GM12873 (cell line): ENCODE measurements around the gene SPESP1.

Experiments used
- CTCF ChIP-seq: IDR thresholded peaks from 2 replicates; pipeline ENCODE4 v1.5.1; 2012; ENCODE audit warnings: low read depth, mild to moderate bottlenecking, moderate library complexity, low read length, control low read depth; ENCODE audit not compliant: insufficient read depth; ENCODE audit errors: missing control alignments

SPESP1 gene

GRCh38 chr15:68930268-68931022 lies at the start of gene SPESP1:
Gene SPESP1, plus strand, starts transcription at chr15:68930525. Its CDS starts 129 bp downstream, at chr15:68930654.
- no peak for TF ChIP-seq CTCF

- no peak for TF ChIP-seq CTCF
These were observed 45.3 kb upstream of the SPESP1 start for GRCh38 chr15:68885070-68885469.

GRCh38 chr15:68887120-68887519 lies 43.2 kb upstream of the SPESP1 start:
- no peak for TF ChIP-seq CTCF

- TF ChIP-seq CTCF: no peak
These were observed 42.5 kb upstream of the SPESP1 start for GRCh38 chr15:68887819-68888218.

GRCh38 chr15:68888419-68888818 lies 41.9 kb upstream of the SPESP1 start:
- TF ChIP-seq CTCF: no peak

GRCh38 chr15:68894208-68894607 lies 36.1 kb upstream of the SPESP1 start:
- TF ChIP-seq CTCF: no peak

GRCh38 chr15:68896178-68896577 lies 34.1 kb upstream of the SPESP1 start:
- TF ChIP-seq CTCF: no peak

GRCh38 chr15:68897016-68897415 lies 33.3 kb upstream of the SPESP1 start:
- no peak for TF ChIP-seq CTCF
